GM19025 (cell line): ENCODE results near the gene EXOC6B.

Source experiments
- ATAC-seq: cut with Tn5 transposase; IDR thresholded peaks from one replicate; pipeline ENCODE4 v1.9.1; 2021; ENCODE audit warnings: mild to moderate bottlenecking, low read depth, moderate library complexity; ENCODE audit not compliant: unreplicated experiment

Gene EXOC6B

DNA sequence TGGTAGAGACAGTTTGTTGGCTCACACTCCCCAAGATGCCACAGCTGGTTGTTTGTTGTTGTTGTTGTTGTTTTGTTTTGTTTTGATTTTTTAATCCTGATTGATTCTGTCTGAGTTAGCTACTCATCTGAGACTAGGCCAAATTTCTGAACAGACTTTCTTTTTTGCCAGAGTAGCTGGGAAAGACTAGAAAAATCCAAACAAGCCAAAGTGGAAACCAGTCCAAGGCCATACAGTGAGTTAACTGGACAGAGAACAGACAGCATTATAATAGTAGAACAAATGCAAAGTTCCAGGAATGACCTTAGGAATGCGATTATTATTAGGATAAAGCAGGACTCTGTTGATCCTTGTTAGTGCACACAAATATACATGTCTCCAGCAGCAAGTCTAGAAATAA is 634.4 kb downstream of the EXOC6B start:
- ATAC-seq: no peak

- ATAC-seq: no peak
These were observed 640.6 kb downstream of the EXOC6B start for GRCh38 chr2:72185206-72185605.

DNA sequence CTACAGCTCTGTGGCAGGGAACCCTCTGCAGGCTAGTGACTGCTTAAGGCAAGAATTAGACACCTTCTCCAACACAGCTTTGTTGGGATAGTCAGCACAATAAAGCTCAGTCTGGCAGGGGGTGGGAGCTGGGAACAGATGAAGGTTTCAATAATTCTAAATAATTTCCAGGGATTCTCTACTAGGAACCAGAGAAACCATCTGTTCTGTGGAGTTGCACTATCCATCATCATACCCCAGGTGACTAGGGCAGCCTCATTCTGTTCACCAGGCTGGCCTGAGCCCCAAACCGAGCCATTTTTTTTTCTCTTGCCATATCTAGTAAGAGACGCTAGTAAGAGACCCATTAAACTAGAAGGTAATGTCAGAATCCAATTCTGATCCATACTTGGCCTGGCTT is 642.4 kb downstream of the EXOC6B start:
- ATAC-seq: no peak

- ATAC-seq: no peak
These were observed 642.8 kb downstream of the EXOC6B start for GRCh38 chr2:72183016-72183415.

GRCh38 chr2:72182547-72182946 is 643.3 kb downstream of the EXOC6B start:
- ATAC-seq: no peak

GRCh38 chr2:72181616-72182015 is 644.2 kb downstream of the EXOC6B start:
- ATAC-seq: no peak

DNA sequence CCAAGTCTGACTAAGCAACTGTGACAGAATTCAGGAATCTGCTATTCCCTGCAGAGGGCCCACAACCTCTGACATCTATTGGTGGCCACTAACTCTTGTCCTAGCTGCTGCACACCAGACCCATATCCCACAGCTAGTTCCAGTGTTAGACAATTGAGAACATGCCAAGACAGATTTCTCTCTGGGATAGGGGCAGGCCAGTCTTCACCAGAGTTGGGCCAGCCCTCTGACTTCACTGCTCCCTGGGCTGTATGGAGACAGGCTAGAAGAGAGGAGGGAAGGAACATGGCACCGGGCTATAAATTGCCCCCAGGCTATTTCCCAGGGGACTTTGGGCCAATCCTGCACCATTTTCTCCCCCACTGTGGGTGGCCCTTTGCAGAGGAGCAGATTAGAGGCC is 645.5 kb downstream of the EXOC6B start:
- ATAC-seq: no peak

DNA sequence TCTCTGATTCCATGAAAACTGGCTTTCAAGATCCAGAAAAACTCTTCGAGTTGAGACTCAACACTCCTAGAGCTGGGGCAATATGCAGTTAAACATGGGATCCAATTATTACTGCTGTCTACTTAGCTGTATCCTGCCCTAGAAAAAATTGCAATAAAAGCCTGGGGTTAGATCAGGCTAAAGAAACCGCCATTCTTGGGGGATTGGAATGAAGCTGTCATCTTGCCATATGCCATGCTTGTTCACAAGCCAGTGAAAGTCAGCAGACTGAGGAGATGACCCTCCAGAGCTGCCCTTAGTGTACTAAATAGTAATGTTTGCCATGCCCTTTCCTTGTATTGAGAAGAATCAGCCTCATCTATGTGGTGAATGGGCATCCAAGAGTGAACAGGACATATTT is 647.3 kb downstream of the EXOC6B start:
- ATAC-seq: no peak

DNA sequence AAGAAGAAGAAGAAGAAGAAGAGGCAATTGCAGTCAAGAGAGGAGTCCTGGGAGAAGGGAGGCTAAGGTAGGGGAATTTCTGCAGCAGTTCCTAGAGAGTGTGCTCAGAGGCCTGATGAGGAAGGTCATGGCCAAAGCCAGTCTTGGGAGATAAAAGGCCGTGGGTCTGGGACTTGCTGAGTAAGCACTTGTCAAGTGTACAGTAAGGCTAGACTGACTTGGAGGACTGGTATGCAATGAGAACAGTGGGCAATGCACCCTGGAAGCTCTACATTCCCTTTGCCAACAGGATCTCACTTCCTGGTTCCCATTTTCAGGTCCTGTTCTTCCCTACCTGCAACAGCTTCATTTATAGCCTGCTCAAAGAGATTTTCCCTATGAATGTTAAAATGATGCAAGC is 649.6 kb downstream of the EXOC6B start:
- ATAC-seq: no peak

GRCh38 chr2:72175636-72176035 is 650.2 kb downstream of the EXOC6B start:
- no peak for ATAC-seq

DNA sequence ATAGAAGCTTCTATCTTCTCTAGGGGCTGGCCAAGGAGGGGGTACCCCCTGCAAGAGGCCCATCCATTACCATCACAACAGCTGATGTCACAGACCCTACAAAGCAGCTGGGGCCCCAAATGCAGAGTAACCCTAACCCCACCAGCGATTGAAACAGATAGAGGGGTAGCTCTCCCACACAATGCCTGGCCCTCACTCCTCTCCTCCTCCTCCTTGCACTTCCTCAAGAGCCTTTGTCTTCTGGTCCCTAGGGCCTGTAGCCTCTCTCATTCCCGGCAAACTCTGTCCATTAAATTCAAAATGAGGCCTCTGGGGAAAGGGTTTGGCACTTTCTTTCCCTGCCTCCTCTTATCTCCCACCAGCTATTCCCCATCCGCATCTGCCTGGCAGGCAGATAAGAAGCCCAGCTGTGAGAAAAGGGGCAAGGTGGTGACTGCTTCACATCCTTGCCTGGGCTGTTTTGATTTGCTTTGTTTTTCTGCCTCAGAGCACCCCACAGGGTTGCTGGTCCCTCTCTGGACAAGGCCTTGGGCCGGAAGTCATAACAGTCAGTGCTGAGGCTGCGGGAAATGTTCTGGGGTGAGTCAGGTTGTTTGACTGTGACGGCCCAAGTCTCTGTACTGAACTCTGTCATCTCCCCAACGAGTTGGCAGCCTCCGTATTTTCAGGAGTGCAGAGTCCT is 652.1 kb downstream of the EXOC6B start:
- ATAC-seq: no peak

- no peak for ATAC-seq
These were observed 653.4 kb downstream of the EXOC6B start for GRCh38 chr2:72172478-72172877.

DNA sequence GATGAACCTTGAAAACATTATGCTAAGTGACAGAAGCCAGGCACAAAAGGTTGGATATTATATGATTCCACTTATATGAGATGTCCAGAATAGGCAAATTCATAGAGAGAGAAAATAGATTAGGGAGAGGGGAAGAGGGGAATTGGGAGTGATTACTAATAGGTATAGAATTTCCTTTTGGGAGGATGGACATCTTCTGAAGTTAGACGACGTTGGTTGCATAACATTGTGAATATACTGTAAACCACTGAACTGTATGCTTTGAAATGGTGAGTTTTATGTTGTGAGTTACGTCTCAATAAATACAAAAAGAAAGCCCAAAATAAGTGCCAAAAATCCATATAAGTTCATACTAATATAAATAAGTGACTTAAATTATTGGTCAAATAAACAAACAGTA is 659.6 kb downstream of the EXOC6B start:
- ATAC-seq: no peak

DNA sequence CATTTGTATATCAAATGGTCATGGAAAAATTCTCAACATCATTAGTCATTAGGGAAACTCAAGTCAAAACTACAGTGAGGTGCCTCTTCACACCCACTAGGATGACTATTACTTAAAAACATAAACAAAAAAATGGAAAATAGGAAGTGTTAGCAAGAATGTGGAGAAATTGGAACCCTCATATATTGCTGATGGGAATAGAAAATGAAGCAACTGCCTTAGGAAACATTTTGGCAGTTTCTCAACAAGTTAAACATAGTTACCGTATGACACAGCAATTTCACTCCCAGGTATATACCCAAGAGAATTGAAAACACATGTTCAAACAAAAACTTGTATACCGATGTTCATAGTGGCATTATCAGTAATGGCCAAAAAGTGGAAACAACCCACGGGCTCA is 660.0 kb downstream of the EXOC6B start:
- no peak for ATAC-seq

GRCh38 chr2:72162574-72162973 is 663.3 kb downstream of the EXOC6B start:
- ATAC-seq: no peak

DNA sequence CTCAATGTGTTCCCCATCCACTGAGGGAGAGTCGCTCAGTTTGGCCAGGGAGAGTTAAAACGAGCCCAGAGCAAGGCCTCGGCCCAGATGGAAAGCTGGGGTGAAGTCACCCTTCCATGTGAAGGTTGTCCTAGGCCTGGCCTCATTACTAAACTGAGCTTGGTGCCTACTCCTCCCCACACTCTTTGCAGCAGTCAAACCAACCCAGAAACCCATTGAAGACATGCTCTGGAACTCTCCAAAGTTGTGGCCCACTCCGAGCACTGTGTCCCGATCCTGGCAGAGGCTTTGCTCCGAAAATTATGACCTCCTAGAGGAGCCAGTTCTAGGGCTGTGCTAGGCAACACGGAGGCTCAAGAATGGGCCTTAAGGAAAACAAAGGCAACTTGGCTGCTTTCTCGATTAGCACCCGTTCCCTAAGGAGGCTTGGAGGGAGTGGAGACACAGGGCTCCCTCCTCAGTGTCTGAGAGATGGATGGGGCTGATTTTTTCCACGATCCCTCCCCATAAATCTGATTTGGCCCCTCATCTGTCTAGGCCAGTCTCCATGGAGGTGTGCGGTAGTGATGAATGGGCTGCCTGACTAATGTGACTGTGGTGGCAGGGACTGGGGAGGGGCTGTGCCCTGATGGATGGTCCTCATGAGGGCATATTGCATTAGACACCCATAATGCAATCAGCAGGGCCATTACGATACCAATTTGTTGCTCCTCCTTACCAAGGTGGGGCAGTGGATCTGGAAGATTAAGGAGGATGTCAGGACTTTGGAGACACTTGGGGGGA is 666.4 kb downstream of the EXOC6B start:
- ATAC-seq: no peak

DNA sequence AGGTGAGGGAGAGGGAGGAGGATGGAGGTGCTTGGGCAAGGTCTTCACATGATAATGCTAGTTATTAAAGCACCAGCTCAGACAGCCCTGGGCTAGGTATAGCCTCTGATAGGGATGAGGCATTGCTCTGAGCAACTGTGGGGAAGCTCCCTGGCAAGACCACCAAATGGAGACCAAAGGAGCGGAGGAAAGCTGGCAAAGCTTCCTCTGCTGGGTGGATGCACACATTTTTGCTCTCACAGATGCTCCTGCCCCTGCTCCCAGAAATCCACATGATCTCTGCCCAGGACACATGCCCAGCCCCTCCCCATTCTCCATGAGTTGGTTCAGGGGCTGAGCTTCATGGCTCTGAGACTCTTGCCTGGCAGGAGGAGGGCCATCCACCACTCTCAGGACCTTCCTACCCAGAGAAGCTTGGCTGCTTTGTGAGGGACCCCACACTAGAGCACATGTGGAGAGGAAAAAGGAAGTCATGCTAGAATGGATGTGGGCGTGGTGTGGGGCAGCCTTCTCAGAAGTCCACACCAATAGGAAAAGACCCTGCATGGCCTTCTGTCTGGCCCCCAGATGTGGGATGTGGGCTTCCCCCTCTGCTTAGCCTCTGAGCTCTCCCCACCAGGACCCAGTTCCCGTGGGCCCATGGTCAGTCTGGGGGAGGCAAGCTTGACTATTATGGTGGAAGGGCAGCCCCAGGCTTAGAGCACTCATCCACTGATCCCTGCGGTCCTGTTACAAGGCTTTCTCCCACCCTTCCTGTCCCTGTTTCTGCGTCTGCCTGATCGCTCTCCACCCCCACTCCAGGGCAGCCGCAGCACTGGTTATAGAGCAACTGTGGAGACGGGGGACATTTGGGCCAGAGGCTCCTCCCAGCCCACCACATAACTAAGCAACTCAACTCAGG is 667.7 kb downstream of the EXOC6B start:
- ATAC-seq: no peak

DNA sequence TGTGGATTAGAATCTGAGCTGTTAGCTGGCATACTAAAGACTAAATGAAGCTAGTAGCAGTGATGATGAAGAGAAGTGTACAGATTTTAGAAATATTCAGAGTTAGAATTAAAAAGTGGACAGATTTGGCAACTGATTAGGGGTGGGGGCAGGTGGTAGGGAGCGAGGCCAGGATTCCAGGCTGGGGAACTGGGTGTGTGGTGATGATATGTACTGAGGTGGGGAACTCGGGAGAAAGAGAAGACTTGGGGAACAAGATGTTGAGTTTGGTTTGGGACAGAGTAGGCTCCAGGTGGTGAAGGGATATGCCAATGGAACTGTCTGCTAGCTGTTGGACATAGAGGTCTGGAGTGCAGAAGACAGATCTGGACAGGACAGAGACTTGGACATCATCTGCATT is 669.0 kb downstream of the EXOC6B start:
- ATAC-seq: no peak

DNA sequence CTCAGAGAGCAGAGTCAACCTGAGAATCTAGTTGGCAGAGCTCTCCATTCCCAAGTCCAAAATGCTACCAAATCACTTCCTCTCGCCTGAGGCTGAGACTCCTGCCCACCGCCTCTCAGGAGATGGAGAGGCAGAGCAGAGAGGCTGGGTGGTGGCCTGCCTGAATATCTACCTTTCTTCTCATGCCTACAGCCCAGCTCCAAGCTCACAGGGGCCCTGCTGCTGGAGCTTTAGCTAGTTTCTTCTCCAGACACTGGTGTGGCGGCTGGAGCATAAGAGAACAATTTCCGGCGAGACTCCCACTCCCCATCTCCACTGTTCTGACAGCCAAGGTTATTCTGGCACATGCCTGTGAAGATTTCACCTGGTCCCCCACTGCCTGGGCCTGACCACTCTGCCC is 670.1 kb downstream of the EXOC6B start:
- no peak for ATAC-seq

- ATAC-seq: no peak
These were observed 670.7 kb downstream of the EXOC6B start for GRCh38 chr2:72155151-72155550.

DNA sequence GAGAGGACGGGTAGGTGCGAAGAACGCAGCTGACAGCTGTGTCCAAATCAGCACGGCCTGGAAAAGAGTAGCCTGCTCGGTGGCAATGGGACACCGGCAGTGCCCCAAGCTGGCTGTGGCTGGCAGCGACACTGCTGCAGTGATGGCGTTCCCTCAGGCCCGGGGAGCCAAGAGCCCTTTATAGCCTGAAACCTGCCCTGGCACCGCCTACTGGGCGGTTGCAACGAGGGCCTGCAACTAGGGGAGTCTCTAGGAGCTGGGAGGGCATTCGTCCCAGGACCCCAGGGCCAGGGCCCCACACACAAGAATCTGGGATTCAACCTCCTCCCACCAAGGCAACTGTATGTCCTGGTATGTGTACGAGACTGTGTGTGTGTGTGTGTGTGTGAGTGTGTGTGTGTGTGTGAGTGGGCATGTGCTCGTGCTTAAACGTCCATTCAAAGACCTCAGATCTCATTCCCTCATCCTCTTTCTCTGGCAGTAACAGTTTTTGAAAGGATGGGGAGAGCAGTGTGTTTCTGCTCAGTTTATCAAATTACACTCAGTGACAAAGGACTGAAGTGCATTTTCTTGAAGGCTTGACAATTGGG is 671.4 kb downstream of the EXOC6B start:
- ATAC-seq: no peak
